ENCODE data around the gene RETREG1.

Gene RETREG1

GRCh38 chr5:16574789-16575721 is 41.7 kb downstream of the RETREG1 start:
- Histone ChIP-seq H3K9me3 (replicated peaks; ENCODE audit: insufficient read depth, low read length) (no peaks in the 10 kb centered on the region), H3K4me2 (ENCODE audit: low read depth, low read length) (no peak overlapping the region), H3F3A (ENCODE audit: insufficient read depth, low read length) (no peaks in the 10 kb centered on the region), H4K20me1 (ENCODE audit: insufficient read depth, low read length) (no peaks in the 10 kb centered on the region), H2AFZ (ENCODE audit: low read length) (no peak overlapping the region), H3K9me2 (replicated peaks; ENCODE audit: insufficient read depth, low read length) (no peaks in the 10 kb centered on the region), H3K79me2 (ENCODE audit: low read length) (no peaks in the 10 kb centered on the region), H3K9ac (ENCODE audit: low read length) (no peak overlapping the region), H3K27me3 (replicated peaks; ENCODE audit: insufficient read depth, low read length) (no peaks in the 10 kb centered on the region), H3K36me3 (replicated peaks; ENCODE audit: insufficient read depth, low read length) (no peaks in the 10 kb centered on the region), H3K27ac (ENCODE audit: low read length) (no peak overlapping the region), H3K4me3 (ENCODE audit: low read length) (no peak overlapping the region), H3K4me1 (ENCODE audit: low read length) (no peaks in the 10 kb centered on the region)
- no peak for DNase-seq
- TF ChIP-seq EZH2 (optimal IDR thresholded peaks at IDR 0.05; ENCODE audit: low read depth, low read length) (no peak), EZH2phosphoT487 (IDR thresholded peaks at IDR 0.05; ENCODE audit: low read length) (no peak), CTCF (IDR thresholded peaks at IDR 0.05; ENCODE audit: low read length) (no peak)

DNA sequence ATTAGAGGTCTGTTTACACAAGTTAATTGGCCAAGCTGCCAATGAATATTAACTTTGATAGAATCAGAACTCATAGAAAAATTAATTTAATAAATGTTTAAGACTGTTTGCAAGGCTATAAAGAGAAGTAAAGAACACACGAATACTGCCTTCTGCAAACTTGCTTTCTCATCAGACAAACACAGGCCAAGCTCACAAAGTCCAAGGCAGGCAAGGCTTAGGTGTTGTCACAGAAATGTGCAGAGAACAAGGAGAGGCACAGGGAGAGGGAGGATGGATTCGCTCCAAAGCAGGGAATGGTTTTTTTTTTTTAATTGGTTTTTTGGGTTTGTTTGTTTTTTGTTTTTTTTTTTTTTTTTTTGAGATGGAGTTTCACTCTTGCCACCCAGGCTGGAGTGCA is 43.4 kb downstream of the RETREG1 start:
- no peaks in the 10 kb centered on the region for H3K79me2 ChIP-seq (ENCODE audit: low read length)
- H3F3A ChIP-seq (ENCODE audit: insufficient read depth, low read length): no peaks in the 10 kb centered on the region
- no peak for DNase-seq
- H3K9me3 ChIP-seq (replicated peaks; ENCODE audit: insufficient read depth, low read length): no peaks in the 10 kb centered on the region
- no peaks in the 10 kb centered on the region for H4K20me1 ChIP-seq (ENCODE audit: insufficient read depth, low read length)
- no peak overlapping the region for H2AFZ ChIP-seq (ENCODE audit: low read length)
- H3K27me3 ChIP-seq (replicated peaks; ENCODE audit: insufficient read depth, low read length): no peaks in the 10 kb centered on the region
- no peaks in the 10 kb centered on the region for H3K4me1 ChIP-seq (ENCODE audit: low read length)
- H3K36me3 ChIP-seq (replicated peaks; ENCODE audit: insufficient read depth, low read length): no peaks in the 10 kb centered on the region
- TF ChIP-seq EZH2phosphoT487 (IDR thresholded peaks at IDR 0.05; ENCODE audit: low read length) (no peak), EZH2 (optimal IDR thresholded peaks at IDR 0.05; ENCODE audit: low read depth, low read length) (no peak)
- no peaks in the 10 kb centered on the region for H3K9me2 ChIP-seq (replicated peaks; ENCODE audit: insufficient read depth, low read length)
- no peak overlapping the region for H3K27ac ChIP-seq (ENCODE audit: low read length)
- no peak overlapping the region for H3K4me2 ChIP-seq (ENCODE audit: low read depth, low read length)
- no peak overlapping the region for H3K4me3 ChIP-seq (ENCODE audit: low read length)
- H3K9ac ChIP-seq (ENCODE audit: low read length): no peak overlapping the region

- no peak for TF ChIP-seq EZH2phosphoT487 (IDR thresholded peaks at IDR 0.05; ENCODE audit: low read length)
- no peak for TF ChIP-seq CTCF (IDR thresholded peaks at IDR 0.05; ENCODE audit: low read length)
- TF ChIP-seq EZH2 (optimal IDR thresholded peaks at IDR 0.05; ENCODE audit: low read depth, low read length): no peak
- H3K36me3 ChIP-seq (replicated peaks; ENCODE audit: insufficient read depth, low read length): no peaks in the 10 kb centered on the region
- no peaks in the 10 kb centered on the region for H3K79me2 ChIP-seq (ENCODE audit: low read length)
These were observed 44.3 kb downstream of the RETREG1 start for GRCh38 chr5:16572289-16573015.

More at GRCh38 chr5:16572289-16573015, 44.3 kb downstream of the RETREG1 start:
- no peaks in the 10 kb centered on the region for H3K9me2 ChIP-seq (replicated peaks; ENCODE audit: insufficient read depth, low read length)
- no peak overlapping the region for H3K9ac ChIP-seq (ENCODE audit: low read length)
- no peaks in the 10 kb centered on the region for H3K4me1 ChIP-seq (ENCODE audit: low read length)
- H3K9me3 ChIP-seq (replicated peaks; ENCODE audit: insufficient read depth, low read length): no peaks in the 10 kb centered on the region
- H4K20me1 ChIP-seq (ENCODE audit: insufficient read depth, low read length): no peaks in the 10 kb centered on the region
- no peak overlapping the region for H3K27ac ChIP-seq (ENCODE audit: low read length)
- no peaks in the 10 kb centered on the region for H3K27me3 ChIP-seq (replicated peaks; ENCODE audit: insufficient read depth, low read length)
- no peaks in the 10 kb centered on the region for H3F3A ChIP-seq (ENCODE audit: insufficient read depth, low read length)
- no peak for DNase-seq
- H3K4me2 ChIP-seq (ENCODE audit: low read depth, low read length): no peak overlapping the region
- no peak overlapping the region for H2AFZ ChIP-seq (ENCODE audit: low read length)
- H3K4me3 ChIP-seq (ENCODE audit: low read length): no peak overlapping the region
